GM10248 (cell line): ENCODE data around the gene SHISA5.

ENCODE experiments used
- CTCF ChIA-PET: fragments of 300-600 bp; sonication (Branson Sonifier 250); formaldehyde crosslinking; extraction: SDS; loops from one replicate; lab custom pipeline; 2021; ENCODE audit warnings: antibody characterized with exemption; lab: Yijun Ruan, JAX
- POLR2A ChIA-PET: fragments of 350-650 bp; sonication (Branson Sonifier 250); formaldehyde crosslinking; extraction: SDS; loops from one replicate; lab custom pipeline; 2020; ENCODE audit warnings: antibody characterized with exemption; lab: Yijun Ruan, JAX
- DNase-seq: peaks from one replicate; pipeline ENCODE4 v3.0.0; 2012; ENCODE audit errors: extremely low spot score
- CTCF ChIP-seq: IDR thresholded peaks from 2 replicates; pipeline ENCODE4 v1.5.1; 2012; ENCODE audit warnings: mild to moderate bottlenecking, low read depth; ENCODE audit errors: extremely low read depth, missing control alignments, control extremely low read depth

The SHISA5 gene

GRCh38 chr3:48511551-48511950 lies 7.6 kb upstream of the SHISA5 start:
- no peak for TF ChIP-seq CTCF
- POLR2A ChIA-PET = no interaction called here
- DNase-seq = no peak
- CTCF ChIA-PET = interaction anchor here (1.8 kb wide), 1 partner anchor 75 kb away, joined by 4 read pairs; no protein-coding TSS in a partner anchor

- ChIA-PET CTCF (interaction anchor here (0.6 to 3.3 kb wide), 8 partner anchors 9 to 108 kb away, joined by 3 to 17 read pairs (median 4); a partner anchor contains a TSS), POLR2A (interaction anchor here (0.6 kb wide), 1 partner anchor 14 kb away, joined by 3 read pairs; no protein-coding TSS in a partner anchor)
- peak; percentile 76 for TF ChIP-seq CTCF
- DNase-seq = peak; percentile 81
Observed at GRCh38 chr3:48507256-48508061, 3.5 kb upstream of the SHISA5 start.

- no peak for TF ChIP-seq CTCF
- no peak for DNase-seq
- CTCF ChIA-PET = interaction anchor here (1.2 to 2.3 kb wide), 4 partner anchors 32 to 70 kb away, joined by 4 to 10 read pairs (median 6); no protein-coding TSS in a partner anchor
- POLR2A ChIA-PET = interaction anchor here (0.7 kb wide), 1 partner anchor 142 kb away, joined by 4 read pairs; no protein-coding TSS in a partner anchor
Observed at GRCh38 chr3:48505968-48506504, 2.1 kb upstream of the SHISA5 start.

DNA sequence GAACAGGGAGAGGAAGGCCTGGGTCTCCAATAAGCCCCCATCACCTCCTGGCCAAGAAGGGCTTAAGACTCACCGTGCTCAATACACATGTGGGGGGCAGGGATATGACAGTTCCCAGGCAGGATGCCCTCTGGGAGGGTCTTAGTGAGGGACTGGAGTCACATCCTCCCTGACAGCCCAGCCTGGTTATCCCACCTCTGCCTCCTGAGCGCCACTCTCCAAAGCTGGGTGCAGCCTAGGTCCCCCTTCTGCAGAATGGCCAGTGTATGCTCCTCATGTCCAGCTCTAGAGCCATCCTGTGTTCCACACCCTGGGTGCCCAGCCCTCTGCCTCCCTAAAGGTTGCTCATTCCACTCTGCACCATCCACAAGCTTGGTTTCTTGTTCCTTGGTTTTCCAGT lies 1.2 kb upstream of the SHISA5 start:
- POLR2A ChIA-PET = no interaction called here
- no peak for TF ChIP-seq CTCF
- peak; percentile 8 for DNase-seq
- CTCF ChIA-PET = interaction anchor here (1.8 kb wide), 2 partner anchors 32 to 69 kb away, joined by 6 read pairs; no protein-coding TSS in a partner anchor

DNA sequence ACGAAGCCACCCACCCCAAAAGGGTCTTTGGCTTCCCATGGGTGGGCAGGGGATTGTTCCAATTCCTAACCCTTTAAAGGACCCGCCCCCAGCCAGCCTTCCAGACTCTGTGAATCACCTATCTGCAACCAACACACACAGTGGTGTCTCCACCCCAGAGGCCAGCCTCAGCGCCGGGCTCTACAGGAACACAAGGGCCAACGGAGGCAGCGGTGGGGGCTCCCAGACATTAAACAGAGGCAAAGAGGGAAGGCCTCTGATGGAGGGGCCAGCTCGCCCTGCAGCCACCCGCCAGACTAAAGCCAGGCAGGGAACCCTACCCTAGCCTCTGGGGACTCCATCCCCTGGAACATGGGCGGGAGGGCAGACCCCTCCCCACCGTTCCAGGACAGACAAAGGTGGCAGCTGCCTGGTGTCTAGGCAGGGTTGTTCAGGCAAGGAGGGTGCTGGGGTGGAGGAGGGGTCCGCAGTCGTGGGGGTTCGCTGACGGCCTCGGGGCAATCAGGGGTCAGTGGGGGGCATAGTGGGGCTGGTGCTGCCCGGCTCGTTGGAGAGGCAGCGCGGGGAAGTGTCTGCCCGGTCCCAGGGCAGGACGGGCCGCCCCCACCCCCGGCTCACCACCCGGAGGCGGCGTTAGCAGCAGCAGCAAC lies 448 bp downstream of the SHISA5 start:
- no peak for TF ChIP-seq CTCF
- no peak for DNase-seq
- POLR2A ChIA-PET = no interaction called here
- CTCF ChIA-PET = interaction anchor here (1.8 kb wide), 1 partner anchor 68 kb away, joined by 6 read pairs; no protein-coding TSS in a partner anchor

DNA sequence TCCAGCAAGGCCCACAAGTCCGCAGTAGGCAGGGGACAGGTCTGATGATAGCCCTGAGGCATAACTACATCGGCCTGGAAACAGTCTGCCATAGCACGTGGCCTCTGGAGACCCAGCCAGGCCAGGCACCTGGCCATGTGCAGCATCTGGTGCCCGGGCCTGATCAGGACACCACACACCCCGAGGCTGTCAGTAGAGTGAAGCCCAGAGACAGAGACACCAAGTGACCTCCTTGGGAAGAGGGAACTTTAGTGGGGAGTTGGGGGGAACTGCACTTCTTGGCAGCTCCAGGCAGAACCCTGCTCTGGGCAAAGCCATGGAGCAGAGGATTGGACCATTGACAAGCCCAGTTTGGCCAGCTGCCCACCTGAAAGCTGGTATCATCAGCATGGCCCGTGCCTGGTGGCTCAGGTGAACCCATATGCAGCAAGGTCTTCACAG lies 1.2 kb downstream of the SHISA5 start:
- POLR2A ChIA-PET = no interaction called here
- no peak for DNase-seq
- CTCF ChIA-PET = no interaction called here
- no peak for TF ChIP-seq CTCF
